Measurements from ENCODE around the gene WNK1.

DNA sequence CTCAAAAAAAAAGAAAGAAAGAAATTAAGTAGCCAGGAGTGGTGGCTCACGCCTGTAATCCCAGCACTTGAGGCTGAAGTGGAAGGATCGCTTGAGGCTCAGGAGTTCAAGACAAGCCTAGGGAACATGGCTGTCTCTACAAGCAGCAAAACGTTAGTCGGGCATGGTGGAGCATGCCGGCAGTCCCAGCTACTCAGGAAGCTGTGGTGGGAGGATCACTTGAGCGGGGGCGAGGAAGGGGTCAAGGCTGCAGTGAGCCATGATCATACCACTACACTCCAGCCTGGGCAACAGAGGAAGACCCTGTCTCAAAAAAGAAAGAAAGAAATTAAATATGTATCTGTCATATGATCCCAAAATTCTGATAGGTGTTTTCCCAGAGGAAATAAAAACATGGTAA lies 191.8 kb downstream of the WNK1 start:
- TF ChIP-seq, protein P1, sequence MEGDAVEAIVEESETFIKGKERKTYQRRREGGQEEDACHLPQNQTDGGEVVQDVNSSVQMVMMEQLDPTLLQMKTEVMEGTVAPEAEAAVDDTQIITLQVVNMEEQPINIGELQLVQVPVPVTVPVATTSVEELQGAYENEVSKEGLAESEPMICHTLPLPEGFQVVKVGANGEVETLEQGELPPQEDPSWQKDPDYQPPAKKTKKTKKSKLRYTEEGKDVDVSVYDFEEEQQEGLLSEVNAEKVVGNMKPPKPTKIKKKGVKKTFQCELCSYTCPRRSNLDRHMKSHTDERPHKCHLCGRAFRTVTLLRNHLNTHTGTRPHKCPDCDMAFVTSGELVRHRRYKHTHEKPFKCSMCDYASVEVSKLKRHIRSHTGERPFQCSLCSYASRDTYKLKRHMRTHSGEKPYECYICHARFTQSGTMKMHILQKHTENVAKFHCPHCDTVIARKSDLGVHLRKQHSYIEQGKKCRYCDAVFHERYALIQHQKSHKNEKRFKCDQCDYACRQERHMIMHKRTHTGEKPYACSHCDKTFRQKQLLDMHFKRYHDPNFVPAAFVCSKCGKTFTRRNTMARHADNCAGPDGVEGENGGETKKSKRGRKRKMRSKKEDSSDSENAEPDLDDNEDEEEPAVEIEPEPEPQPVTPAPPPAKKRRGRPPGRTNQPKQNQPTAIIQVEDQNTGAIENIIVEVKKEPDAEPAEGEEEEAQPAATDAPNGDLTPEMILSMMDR (IDR thresholded peaks at IDR 0.05), result no peak
- TF ChIP-seq EP300 (IDR thresholded peaks at IDR 0.05), result no peak
- no peak for TF ChIP-seq POLR2A (IDR thresholded peaks at IDR 0.05)
- TF ChIP-seq POLR2AphosphoS5 (IDR thresholded peaks at IDR 0.05), result no peak
